Activated CD4-positive, alpha-beta T cell treated with anti-CD3 and anti-CD28 coated beads, Interleukin-10, Interleukin-2, amounts not matched to agents 100 ng/mL and 50 ng/mL, durations not matched to agents 16 hours and 8 hours (primary cell): ENCODE results near the gene PRDM16.
"Not testable (repeated sequence)": the region's sequence is repeated elsewhere in the genome, so short reads cannot be mapped to it uniquely, and the experiment has no call there.

Experiments used
- DNase-seq: peaks from one replicate; pipeline ENCODE4 v3.0.0-alpha.2; 2020

The PRDM16 gene

DNA sequence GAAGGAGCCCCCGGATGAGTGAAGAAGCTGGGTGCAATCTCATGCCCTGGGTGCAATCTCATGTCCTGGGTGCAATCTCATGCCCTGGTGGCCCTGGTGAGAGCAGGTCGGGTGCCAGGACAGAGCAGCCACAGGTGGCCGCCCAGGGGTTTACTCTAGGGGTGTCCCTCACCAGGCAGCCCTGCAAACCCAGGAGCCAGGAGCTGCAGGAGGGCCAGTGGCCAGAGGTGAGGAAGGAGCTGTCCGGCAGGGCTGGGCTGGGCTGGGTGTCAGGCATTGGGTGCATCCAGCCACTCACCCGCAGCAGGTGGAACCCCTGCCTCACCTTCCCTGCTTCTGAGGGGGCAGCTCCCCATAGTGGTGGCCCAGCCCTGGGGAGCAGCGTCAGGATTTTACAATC is 79.2 kb downstream of the PRDM16 start:
- no peak for DNase-seq

DNA sequence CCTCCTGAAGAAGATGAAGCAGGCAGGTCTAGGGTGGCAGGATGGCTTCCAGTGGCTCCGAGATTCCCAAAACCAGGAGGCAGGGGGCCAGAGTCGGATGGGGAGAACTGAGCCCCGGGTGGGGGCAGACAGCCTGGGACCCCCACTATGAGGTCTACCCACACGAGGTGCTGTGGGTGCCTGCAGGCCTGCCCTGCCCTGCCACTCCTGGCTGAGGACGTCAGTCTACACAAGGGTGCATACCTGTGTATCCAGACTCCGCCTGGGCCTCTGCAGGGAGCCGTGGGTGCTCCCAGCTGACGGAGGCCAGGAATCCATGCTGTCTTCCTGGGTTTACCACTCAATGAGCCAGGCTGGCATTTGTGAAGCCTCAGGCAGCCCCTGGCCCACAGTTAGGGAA is 80.3 kb downstream of the PRDM16 start:
- DNase-seq = no peak

DNA sequence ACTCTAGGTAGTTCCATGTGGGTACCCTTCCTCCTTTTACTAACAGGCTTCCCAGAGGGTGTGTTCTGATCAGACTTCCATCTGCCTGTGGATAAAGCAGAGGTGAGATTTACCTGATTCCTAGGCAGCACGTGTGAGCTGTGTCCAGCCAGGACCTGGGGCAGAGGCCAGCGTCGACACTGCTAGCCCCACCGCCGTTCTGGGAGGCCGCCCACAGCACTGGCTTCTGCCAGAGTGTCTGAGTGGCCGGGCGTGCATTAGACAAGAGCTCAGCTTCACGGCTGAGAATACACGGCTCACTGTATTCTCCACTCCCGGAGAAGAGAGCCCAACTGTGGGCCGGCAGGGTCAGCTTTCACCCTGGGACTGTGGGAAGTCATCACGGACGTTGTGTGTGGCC is 82.5 kb downstream of the PRDM16 start:
- no peak for DNase-seq

DNA sequence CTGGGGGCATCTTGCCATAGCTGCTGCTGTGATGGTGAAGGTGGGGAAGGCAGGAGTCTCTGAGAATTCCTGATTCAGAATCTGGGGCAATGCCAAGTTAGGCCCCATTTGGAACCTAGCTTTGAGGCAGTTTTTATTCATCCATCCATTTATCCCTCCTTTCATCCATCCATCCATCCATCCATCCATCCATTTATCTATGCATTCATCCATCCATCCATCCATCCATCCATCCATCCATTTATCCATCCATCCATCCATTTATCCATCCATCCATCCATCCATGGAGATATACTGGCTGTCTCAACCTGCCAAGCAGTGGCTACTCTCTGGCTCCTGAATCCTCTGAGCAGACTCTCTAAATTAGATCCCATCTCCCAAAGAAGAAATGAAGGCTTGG is 83.1 kb downstream of the PRDM16 start:
- DNase-seq = no peak

DNA sequence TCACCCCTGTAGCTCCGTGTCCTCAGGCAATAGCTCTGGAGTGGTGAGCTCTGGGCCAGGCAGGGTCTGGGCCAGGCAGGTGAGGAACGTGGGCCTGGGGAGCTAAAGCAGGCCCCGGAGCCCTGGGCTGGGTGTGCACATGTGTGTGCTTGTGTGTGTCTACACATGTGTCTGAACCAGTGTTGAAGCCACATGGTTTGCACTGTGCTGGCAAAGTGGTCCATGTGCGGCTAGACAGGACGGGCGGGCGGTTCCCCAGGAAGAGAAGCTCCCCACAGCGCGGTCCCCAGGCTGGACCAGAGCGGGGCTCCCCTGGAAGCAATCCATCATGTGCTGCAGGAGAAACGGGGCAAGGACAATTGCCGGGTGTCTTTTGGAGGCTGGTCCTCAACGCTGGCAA is 84.2 kb downstream of the PRDM16 start:
- DNase-seq = no peak

DNA sequence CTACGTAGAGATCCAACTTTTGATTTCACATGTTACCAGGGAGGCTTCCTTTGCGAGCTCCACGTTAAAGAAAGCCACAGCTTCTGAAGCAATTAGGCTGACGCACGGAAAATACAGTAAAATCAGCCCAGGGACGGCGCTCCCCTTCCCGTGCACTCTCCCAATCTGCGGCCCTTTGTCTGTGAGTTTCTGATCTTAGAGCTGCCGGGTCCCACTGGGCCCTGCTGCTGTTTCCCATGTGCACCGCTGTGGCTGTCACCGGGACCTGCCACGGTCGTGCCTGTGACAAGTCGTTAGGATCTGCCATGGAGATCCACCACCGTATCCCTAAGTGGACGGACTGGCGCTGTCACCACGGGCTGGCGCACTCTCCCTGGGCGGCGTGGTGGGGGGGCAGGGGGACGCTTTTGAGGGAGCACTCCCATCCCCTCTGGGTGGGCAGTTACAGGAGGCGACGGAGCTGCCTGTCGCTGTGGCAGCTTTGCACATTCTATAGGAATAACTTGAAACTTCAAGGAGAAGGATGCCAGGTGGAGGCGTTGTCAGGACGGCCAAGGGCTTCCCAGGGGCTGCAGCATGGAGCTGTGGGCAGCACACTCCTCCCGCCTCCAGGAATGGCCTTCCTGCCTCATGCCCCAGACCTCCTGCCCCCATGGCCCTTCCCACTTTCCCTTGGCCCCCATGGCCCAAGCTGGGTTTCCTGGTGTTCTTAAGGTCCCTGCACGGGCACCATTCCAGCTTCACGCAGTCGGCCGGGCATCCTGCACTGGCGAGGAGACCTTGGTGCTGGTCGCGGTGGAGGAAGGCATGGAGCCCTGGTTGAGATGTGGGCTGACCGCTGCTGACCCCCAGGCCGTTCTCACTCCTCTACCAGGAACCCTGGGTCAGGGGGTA is 85.1 kb downstream of the PRDM16 start:
- DNase-seq = no peak

DNA sequence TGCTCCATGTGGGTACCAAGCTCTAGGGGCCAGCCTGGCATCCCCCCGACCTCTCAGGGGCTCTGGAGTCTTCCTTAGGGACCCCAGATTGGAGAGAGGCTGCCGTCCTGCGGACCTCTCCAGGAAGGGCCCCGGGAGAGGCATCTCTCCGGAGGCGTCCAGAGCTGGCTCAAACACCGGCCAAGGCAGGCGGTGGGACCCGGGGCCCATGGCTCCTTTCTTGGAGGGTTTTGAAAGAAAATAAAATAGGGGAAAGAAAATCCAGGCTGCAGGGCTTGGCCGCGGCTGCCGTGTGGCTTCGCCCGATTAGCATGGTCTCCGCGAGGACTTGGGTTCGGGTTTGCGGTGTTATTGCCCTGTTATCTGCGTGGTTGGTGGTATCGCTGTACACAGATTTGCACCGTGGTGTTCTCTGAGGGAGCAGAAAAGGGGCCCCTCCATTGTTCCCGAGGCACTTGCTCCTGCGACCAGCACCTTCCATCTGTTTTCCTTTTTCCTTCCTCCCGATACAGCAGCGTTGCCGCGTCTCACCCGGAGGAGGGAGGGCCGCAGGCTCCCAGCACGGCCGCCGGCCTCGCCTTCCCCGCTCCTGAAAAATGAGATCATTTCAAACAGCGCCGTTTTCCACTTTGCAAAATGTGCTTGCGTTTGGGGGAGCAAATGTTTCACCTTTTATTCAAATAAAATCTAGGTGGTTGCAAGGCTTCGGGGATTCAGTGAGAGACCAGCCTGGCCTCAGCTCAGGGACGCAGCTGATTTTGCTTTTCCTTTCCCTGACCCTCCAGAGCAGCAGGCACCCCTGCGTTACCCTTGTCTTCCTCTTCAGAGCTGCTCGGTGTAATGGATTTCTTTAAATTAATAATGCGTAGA is 86.3 kb downstream of the PRDM16 start:
- DNase-seq = no peak

DNA sequence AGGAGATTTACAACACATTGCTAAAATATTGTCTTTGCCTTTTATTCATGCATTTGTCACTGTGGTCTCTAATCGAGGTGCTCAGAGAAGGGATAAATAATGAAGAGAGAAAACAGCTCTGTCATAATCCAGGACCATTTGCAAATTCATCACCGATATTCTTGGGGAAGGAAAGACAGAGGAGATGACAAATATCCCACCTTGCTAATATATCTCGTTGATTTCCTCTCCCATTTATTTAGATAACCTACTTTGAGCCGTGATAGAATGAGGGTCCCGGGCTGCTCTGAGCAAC is 86.9 kb downstream of the PRDM16 start:
- DNase-seq = no peak

DNA sequence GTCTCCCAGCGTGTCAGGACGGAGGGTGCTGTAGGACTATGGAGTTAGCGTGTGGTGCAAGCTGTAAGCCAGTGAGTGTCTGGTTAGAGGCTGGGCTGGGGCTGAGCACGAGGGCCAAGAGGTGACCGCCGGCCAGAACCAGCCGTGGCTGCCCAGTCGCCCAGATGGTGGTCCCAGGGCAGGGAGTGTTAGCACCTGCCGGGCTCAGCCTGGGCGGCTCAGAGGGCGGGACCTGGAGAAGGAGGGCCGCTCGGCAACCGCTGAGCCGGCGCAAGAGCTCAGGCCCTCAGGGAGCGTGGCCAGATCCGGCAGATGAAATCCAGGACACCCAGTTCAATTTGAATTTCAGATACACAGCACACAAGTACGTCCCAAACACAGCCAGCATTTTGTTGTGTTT is 87.9 kb downstream of the PRDM16 start:
- no peak for DNase-seq

DNA sequence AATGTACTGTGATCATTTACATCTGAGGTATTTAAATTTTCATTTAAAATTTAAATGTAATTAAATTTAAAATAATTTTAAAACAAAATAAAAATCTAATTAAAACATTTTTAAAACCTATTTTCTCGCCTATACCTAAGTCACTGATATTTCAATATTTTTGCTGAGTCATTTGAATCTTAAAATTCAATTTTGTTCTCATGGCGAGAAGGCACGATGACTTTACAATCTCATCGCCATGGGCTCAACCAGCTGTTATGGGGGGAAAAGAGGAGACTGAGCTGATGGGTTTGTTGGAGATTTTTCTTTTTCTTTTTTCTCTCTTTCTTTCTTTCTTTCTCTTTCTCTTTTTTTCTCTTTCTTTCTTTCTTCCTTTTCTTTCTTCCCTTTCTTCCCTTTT is 89.3 kb downstream of the PRDM16 start:
- no peak for DNase-seq

DNA sequence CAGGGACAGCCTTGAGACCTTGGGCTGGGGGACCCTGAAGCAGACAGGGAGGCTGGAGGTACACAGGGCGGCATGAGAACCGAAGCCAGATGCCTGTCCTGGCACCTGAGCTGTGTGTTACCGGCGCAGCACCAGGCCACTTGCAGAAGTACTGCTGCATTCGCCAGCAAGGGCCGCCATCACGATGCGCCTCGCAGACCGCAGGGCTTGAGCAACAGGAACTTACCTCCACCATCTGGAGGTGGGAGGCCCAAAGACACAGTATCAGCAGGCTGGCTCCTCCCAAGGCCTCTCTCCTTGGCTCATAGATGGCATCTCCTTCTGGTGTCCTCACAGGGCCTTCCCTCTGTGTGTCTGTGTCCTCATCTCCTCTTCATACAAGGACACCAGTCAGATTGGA is 90.1 kb downstream of the PRDM16 start:
- DNase-seq = no peak

DNA sequence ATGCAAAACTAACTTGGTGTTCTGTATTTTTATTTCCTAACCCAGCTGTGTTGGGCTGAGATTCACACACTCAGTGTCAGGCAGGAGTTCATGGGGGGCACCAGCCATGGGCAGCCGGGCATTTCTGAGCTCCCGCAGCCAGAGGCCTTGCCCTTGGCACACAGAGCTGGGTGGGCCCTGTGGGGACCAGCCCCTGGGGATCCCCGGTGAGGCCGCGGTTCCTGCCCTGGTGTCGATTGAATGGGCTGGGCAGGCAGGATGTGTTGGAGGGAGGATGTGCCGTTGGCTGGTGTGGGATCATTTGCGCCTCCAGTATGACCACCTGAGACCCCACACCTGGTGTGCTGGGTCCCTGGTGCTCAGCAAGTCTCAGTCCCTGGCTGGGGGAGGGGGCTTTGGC is 91.0 kb downstream of the PRDM16 start:
- DNase-seq = no peak

DNA sequence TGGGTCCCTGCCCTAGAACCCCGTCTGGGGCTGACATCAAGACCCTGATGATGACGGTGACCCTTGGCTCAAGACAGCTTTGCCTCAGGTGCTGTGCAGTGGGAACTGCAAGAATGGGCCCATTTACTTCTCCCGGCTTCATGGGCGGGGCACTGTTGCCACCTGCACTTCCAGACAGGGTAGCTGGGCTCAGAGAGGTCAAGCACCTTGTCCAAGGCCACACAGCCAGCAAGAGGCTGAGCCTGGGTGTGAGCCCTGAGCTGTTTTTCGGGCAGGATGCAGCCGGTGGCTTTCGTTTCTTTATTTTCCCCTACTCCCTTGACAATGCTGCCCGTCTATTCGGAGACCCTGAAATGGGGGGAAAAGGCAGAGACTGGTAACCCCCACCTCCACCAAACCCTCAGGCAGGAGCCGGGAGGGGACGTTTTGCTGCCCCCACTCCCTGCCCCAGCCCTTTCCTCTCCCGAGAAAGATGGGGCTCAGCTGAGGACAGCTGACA is 91.7 kb downstream of the PRDM16 start:
- DNase-seq = no peak

DNA sequence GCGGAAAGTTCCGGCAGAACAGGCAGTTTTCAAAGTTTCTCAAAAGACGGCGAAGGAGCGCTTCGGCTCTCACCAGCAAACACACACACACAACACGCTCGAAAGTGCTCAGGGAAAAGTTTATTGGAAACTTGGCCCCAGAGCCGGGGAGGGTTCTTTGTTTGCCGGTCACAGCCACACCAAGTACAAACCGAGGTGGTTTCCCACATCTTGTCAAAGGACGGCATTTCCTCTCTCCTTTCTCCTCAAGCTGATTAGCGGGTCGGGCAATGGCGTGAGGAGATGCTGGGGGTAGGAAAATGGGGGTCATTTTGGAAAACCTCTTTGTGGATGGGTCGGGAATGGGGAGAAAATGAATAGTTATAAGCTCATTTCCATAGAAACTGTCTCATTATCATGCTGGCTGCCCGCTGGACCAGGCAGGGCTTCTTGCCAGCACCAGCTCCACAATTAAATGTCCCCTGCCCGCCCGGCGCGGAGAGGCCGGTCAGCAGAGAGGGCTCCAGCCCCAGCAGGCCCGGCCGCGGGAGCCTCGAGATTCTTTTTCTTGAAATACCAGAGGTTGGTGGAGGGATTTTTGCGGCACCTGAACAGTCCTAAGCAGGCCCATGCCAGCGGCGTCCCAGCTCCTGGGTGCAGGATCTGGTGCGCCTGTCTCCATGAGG is 92.3 kb downstream of the PRDM16 start:
- no peak for DNase-seq

DNA sequence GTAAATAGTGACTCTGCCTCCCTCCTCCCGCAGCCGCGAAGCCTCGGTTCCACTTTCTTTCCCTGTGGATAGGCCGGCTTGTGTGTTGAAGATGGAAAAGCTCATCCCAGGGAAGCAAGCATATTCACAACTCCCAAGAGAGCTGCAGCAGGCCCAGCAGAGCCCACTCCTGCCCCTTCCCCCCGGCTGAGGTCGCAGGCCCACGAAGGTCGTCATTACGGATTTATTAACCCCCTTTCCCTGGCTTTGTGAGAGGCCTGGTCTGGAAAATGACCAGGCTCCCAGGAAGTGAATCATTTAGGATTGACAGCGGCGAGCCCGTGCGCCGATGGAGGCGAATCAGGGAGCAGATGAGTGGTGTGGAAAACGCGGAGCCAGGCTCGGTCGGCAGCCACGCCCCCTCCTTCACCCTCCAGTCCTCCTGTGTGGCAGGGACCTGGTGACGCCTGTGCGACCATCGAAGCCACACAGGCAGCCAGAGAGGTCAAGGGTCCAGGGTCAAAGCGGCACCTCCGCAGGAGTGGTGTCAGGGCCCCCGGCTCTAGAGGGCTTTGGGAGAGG is 93.4 kb downstream of the PRDM16 start:
- DNase-seq = no peak

DNA sequence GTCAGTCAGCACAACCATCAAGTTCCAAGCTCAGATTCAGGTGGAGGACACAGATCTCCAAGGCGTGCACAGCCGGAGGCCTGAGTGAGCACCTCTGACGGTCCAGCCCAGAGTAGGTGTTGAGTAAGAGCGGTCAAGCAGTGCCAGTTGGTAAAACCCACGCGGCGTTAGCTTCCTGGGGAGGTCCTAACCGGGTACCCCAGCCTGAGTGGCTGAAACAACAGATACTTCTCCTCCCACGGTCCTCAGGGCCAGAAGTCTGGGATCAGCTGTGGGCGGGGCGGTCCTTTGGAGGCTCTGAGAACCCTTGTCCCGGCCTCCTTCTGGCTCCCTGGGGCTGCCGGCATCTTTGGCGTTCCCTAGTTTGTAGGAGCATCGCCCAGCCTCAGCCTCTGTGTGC is 94.4 kb downstream of the PRDM16 start:
- DNase-seq = no peak

DNA sequence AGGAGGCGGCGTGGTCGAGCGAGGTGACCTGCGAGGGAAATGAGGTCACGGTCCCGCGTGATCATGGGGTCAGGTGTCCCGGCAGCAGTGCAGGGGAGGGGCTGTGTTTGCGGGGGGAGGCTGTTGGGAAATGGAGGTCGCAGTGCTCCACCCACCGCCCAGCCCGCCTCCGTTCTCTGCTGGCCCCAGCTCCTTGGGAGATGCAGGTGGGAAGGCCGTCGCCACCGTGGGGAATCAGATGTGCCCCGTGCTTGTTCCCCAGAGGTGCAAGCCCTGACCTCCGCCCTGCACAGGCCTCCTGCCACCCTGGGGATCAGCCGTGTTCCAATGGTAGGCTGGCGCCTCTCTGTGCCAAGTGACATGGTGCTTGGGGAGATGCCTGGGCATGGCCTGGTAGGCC is 95.7 kb downstream of the PRDM16 start:
- DNase-seq = no peak

DNA sequence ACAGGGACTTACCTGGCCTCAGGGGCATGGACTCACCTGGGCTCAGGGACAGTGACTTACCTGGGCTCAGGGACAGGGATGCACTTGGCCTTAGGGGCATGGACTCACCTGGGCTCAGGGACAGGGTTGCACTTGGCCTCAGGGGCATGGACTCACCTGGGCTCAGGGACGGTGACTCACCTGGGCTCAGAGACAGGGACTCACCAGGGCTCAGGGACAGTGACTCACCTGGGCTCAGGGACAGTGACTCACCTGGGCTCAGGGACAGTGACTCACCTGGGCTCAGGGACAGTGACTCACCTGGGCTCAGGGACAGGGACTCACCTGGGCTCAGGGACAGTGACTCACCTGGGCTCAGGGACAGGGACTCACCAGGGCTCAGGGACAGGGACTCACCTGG is 96.2 kb downstream of the PRDM16 start:
- not testable (repeated sequence) for DNase-seq

DNA sequence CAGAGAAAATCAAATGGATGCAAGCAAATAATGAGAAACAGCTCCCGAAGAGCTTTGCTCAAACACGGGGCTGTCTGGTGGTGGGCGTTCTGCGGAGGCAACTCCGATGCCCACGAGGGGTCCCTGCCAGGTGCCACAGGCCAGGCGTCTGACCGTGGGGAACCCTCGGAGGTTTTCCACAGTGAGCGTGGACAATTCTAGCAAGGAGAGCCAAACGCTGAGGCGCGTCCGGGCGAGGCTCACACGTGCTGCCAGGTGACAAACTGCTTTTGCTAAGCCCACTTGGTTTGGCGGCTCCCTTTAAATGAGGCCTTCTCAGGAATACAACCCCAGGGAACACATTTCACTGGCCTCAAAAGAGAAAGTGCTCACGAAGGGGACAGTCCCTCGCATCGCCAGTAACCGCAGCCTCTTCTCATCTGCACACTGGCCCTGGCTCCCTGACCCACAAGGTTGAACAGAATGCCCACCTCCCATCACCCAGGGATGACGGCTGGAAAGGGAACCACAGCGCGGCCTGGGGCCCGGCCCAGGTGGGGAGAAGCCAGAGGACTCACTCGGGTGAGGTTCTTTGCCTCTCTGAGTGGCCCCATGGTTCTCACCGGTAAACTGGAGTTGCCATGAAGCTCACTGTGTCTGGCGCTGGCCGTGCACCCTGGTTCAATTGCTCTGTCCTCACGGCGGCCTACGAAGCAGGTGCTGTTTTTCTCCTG is 97.4 kb downstream of the PRDM16 start:
- DNase-seq = no peak

DNA sequence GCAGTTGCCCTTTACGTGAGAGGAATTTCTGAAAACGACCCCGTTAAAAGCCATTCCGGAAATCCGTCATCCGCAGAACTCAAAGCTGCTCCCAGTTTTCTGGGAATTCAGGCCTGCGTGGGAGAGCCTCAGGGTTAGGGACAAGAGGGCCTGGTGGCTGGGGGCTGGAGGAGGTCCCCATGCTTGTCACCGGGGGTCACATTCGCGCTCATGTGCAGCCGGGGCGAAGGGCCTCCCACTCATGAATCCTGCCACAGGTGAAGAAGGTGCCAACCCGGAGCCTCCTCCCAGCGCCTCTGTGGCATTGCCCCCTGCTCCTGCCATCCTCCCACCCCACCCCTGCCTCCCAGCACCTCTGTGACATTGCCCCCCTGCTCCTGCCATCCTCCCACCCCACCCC is 98.3 kb downstream of the PRDM16 start:
- no peak for DNase-seq

DNA sequence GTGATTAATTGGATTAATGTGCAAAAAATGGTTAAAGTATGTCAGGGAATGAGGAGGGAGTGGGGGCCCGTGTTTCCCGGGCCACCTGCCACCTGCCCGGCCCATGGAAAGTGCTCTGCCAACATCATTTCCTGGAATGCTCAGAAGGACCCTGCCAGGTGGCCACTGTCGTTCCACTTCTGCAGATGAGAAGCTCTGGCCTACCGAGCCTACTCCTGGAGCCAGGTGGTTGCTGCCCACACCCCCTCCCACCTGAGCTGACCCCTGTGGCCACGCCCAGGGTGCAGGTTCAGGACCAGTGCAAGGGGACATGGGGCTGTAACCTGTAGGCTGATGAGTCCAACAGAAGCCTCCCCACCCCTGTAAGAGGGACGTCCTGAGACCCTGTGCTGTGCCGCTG is 99.7 kb downstream of the PRDM16 start:
- DNase-seq = no peak

DNA sequence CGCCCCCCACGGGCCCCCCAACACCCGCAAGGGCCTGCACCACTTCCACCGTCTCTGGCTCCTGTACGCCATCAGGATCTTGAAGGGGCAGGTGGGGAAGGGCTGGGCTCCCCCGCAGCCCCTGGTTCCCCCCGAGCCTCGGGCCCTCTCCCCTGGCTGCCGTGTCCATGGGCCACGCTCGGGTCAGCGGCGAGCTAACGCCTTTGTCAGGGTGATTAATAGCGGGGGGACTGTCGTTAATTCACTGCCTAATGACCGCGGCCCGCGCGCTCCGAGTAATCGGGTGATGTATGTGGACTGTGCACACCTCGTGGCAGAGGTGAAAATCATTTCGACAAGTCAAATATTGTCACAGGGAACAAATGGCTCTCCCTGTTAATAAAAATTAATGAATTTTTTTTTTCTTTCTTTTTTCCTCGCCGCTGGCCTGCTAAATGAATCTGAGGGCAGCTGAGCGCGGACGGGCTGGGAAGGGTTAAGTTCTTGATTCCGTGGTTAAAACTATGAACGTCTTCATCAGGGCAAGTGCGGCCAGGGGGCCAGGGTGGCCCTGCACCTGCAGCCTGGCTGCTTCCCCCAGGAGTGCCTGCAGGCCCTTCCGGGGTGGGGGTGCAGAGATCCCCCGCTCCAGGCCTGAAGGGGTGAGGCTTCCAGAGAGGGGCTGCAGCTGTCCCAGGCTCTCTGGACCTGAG is 100.8 kb downstream of the PRDM16 start:
- DNase-seq = no peak
